SK-N-MC (cell line): ENCODE results near the gene MBD3L5.
"Not testable (repeated sequence)": the region's sequence is repeated elsewhere in the genome, so short reads cannot be mapped to it uniquely, and the experiment has no call there.

Experiments
- EZH2 ChIP-seq: fragments of 200-600 bp; sonication (generic); IDR thresholded peaks from one replicate; pipeline ENCODE4 v1.6.1; 2017; ENCODE audit warnings: antibody characterized with exemption
- POLR2AphosphoS5 ChIP-seq: IDR thresholded peaks from 2 replicates; pipeline ENCODE4 v1.6.1; 2012; ENCODE audit warnings: mild to moderate bottlenecking, low read depth, low read length, borderline replicate concordance

GRCh38 chr19:7067122-7067521 lies 36.7 kb downstream of the MBD3L5 start:
- not testable (repeated sequence) for TF ChIP-seq POLR2AphosphoS5, EZH2
